A549 (cell line): ENCODE data around the gene UNC5A.

Experiments
- CBX8 ChIP-seq: fragments of 200-600 bp; sonication (generic); IDR thresholded peaks from 2 replicates; pipeline ENCODE4 v1.6.1; 2016
- CEBPB ChIP-seq, 2 experiments: fragments of >200 bp in 1 of 2; sonication (Bioruptor Twin) in 1 of 2; formaldehyde crosslinking in 1 of 2; IDR thresholded peaks; 2 replicates each; pipeline ENCODE4 v1.6.1; 2012 to 2016
- CTCF ChIP-seq: fragments of >200 bp; sonication (Bioruptor Twin); formaldehyde crosslinking; IDR thresholded peaks from 3 replicates; pipeline ENCODE4 v1.5.1; 2016
- EP300 ChIP-seq, 2 experiments: fragments of >200 bp; sonication (Bioruptor Twin); formaldehyde crosslinking; IDR thresholded peaks; 2 replicates in 1 of 2; 3 replicates in 1 of 2; pipeline ENCODE4 v1.6.1; 2016 to 2017
- JUN ChIP-seq, 2 experiments: fragments of >200 bp; sonication (Bioruptor Twin); formaldehyde crosslinking; IDR thresholded peaks; 2 replicates in 1 of 2; 3 replicates in 1 of 2; pipeline ENCODE4 v1.6.1; 2016 to 2017
- POLR2A ChIP-seq: IDR thresholded peaks from 2 replicates; pipeline ENCODE4 v1.6.1; 2012; ENCODE audit warnings: mild to moderate bottlenecking, low read length
- RFX5 ChIP-seq: fragments of 450-650 bp; IDR thresholded peaks from 2 replicates; pipeline ENCODE4 v1.7.1; 2014; ENCODE audit warnings: antibody characterized with exemption, mild to moderate bottlenecking, moderate library complexity

- no peak for TF ChIP-seq CTCF
- no peak for TF ChIP-seq RFX5
- no peak for TF ChIP-seq EP300 (IDR thresholded peaks at IDR 0.05)
- TF ChIP-seq CBX8, result no peak
- no peak for TF ChIP-seq POLR2A
- TF ChIP-seq CEBPB (IDR thresholded peaks at IDR 0.05), result no peak
- TF ChIP-seq JUN (IDR thresholded peaks at IDR 0.05), result no peak
Measured at GRCh38 chr5:176773408-176774035, 36.8 kb upstream of the UNC5A start.
